OCI-LY7 (cell line): ENCODE measurements around the gene SAC3D1. TPM values are rescaled to one million over a fixed set of nuclear protein-coding genes. Genes with fewer than 3 reads are reported as not detected.

Experiments
- Bru-seq: library from RNA; stranded (reverse); fragments of 400-500 nt; gene quantifications from one replicate; lab custom pipeline; 2021; lab: Mats Ljungman, UMichigan
- BruChase-seq, 2 experiments: library from RNA; stranded (reverse); fragments of 400-500 nt; gene quantifications; one replicate each; lab custom pipeline; 2021; lab: Mats Ljungman, UMichigan
- BruUV-seq: library from RNA; stranded (reverse); fragments of 400-500 nt; replicated peaks from 2 replicates; lab custom pipeline; 2021; lab: Mats Ljungman, UMichigan
- CTCF ChIA-PET: fragments of 300-600 bp; sonication (Branson Sonifier 250); formaldehyde crosslinking; loops from one replicate; lab custom pipeline; 2022; ENCODE audit warnings: antibody characterized with exemption; ENCODE audit not compliant: unreplicated experiment; lab: Charles Lee
- POLR2A ChIA-PET: fragments of 300-600 bp; sonication (Branson Sonifier 250); formaldehyde crosslinking; loops from one replicate; lab custom pipeline; 2022; ENCODE audit warnings: antibody characterized with exemption; lab: Charles Lee
- DNase-seq: peaks from one replicate; pipeline ENCODE4 v3.0.0-alpha.2; 2015; ENCODE audit warnings: low spot score
- H2AFZ ChIP-seq: fragments of 200-600 bp; sonication (generic), shearing (Covaris generic); 2 replicates; pipeline ENCODE4 v1.6.1; 2014; ENCODE audit warnings: mild to moderate bottlenecking, antibody characterized with exemption, low read length, moderate library complexity
- H3K27ac ChIP-seq: fragments of 200-600 bp; sonication (generic); 2 replicates; pipeline ENCODE4 v1.5.1; 2014; ENCODE audit warnings: mixed run types, low read depth, mild to moderate bottlenecking, moderate library complexity, low read length, inconsistent platforms; ENCODE audit not compliant: poor library complexity, severe bottlenecking
- H3K36me3 ChIP-seq: fragments of 200-600 bp; sonication (generic); 2 replicates; pipeline ENCODE4 v1.6.1; 2014; ENCODE audit warnings: mild to moderate bottlenecking, antibody characterized with exemption, low read length, moderate library complexity, mixed read lengths; ENCODE audit not compliant: insufficient read depth
- H3K4me1 ChIP-seq: fragments of 200-600 bp; sonication (generic); 2 replicates; pipeline ENCODE4 v1.5.1; 2014; ENCODE audit warnings: mild to moderate bottlenecking, low read length; ENCODE audit not compliant: insufficient read depth, poor library complexity, severe bottlenecking
- H3K4me2 ChIP-seq: fragments of 200-600 bp; sonication (generic); 2 replicates; pipeline ENCODE4 v1.6.1; 2014; ENCODE audit warnings: mild to moderate bottlenecking, low read length
- H3K4me3 ChIP-seq: fragments of 200-600 bp; sonication (generic); 2 replicates; pipeline ENCODE4 v1.5.1; 2014; ENCODE audit warnings: mild to moderate bottlenecking, low read depth, low read length; ENCODE audit not compliant: poor library complexity, severe bottlenecking
- H3K79me2 ChIP-seq: fragments of 200-600 bp; sonication (generic); 2 replicates; pipeline ENCODE4 v1.6.1; 2016; ENCODE audit warnings: low read depth, mild to moderate bottlenecking, low read length, moderate library complexity, mixed read lengths; ENCODE audit not compliant: insufficient read depth
- H3K9me2 ChIP-seq: fragments of 200-600 bp; sonication (generic); 2 replicates; pipeline ENCODE4 v1.6.1; 2016; ENCODE audit warnings: mild to moderate bottlenecking, low read length, mixed read lengths; ENCODE audit not compliant: insufficient read depth
- H3K9me3 ChIP-seq: fragments of 200-600 bp; sonication (generic); 2 replicates; pipeline ENCODE4 v1.6.1; 2014; ENCODE audit warnings: mild to moderate bottlenecking, mixed run types, low read length, mixed read lengths
- H4K20me1 ChIP-seq: fragments of 200-600 bp; sonication (generic); 2 replicates; pipeline ENCODE4 v1.6.1; 2014; ENCODE audit warnings: mild to moderate bottlenecking, antibody characterized with exemption, low read length, moderate library complexity, mixed read lengths; ENCODE audit not compliant: insufficient read depth
- CTCF ChIP-seq: fragments of 200-600 bp; sonication (generic); conservative IDR thresholded peaks from 2 replicates; pipeline ENCODE4 v1.5.1; 2014; ENCODE audit warnings: mild to moderate bottlenecking, antibody characterized with exemption, low read length, moderate library complexity, mixed read lengths
- EZH2phosphoT487 ChIP-seq: fragments of 200-600 bp; sonication (generic); IDR thresholded peaks from 2 replicates; pipeline ENCODE4 v1.6.1; 2018; ENCODE audit warnings: low read depth, borderline replicate concordance, mild to moderate bottlenecking, mixed run types, antibody characterized with exemption, low read length, moderate library complexity, mixed read lengths
- intact Hi-C: fragments of 100-400 bp; cut with micrococcal nuclease; formaldehyde crosslinking; loops from one replicate; pipeline ENCODE4 v1.10.0; 2022; ENCODE audit not compliant: unreplicated experiment
- long read RNA-seq: library from polyadenylated mRNA; stranded (forward); transcript quantifications from one replicate; pipeline ENCODE4 v2.0.0, GENCODE V29; 2022
- total RNA-seq, 2 experiments: library from RNA; depleted of rRNA in 1 of 2; stranded (reverse); fragments of >200 nt in 1 of 2; shearing (Covaris generic) in 1 of 2; gene quantifications; 2 replicates each; pipeline ENCODE4 v1.2.3, GENCODE V29; 2014 to 2022

The SAC3D1 gene
- total RNA-seq (2014; rRNA removed; shearing (Covaris generic)) (23.3 and 28.2 TPM in 2 replicates), total RNA-seq (2022) (32.5 and 32.7 TPM in 2 replicates), Bru-seq, nascent RNA (percentile 56 among the genes with signal in this experiment), BruChase-seq, experiment 1, labeled RNA remaining after a 6-hour chase (percentile 54 among the genes with signal in this experiment), BruChase-seq, experiment 2, labeled RNA remaining after a 2-hour chase (percentile 66 among the genes with signal in this experiment)
- long read RNA-seq, transcript SAC3D1-203 (3 exons, 1,366 nt) = minor isoform, 6 of 83 reads
- long read RNA-seq, transcript SAC3D1-201 (2 exons, 1,566 nt) = major isoform, 51 of 83 reads
- long read RNA-seq, partial matches to known transcripts = 1 of 83 reads
- long read RNA-seq, other reads (novel, unspliced or antisense) = 19 of 83 reads

GRCh38 chr11:65040847-65041622, at the start of gene SAC3D1:
Gene SAC3D1, plus strand, starts transcription at chr11:65041210. Its CDS starts 83 bp downstream, at chr11:65041293.
- Histone ChIP-seq H3K9me3 (no peaks in the 10 kb centered on the region), H4K20me1 (no peaks in the 10 kb centered on the region), H3K4me3 (peak within 1 kb of the TSS; percentile 76), H3K27ac (peak within 1 kb of the TSS; percentile 84), H2AFZ (peak within 1 kb of the TSS; percentile 90), H3K4me2 (peak within 1 kb of the TSS; percentile 91), H3K4me1 (peaks cover 36% of the 10 kb centered on the region), H3K36me3 (peaks cover 44% of the 10 kb centered on the region), H3K79me2 (peaks cover 23% of the 10 kb centered on the region; the same call in 1 of the 2 replicates), H3K9me2 (no peaks in the 10 kb centered on the region)
- no TSS peak for BruUV-seq
- TF ChIP-seq EZH2phosphoT487 (no peak), CTCF (no peak)
- DNase-seq = peak; percentile 94
- ChIA-PET CTCF (no interaction called here), POLR2A (interaction anchor here (0.5 to 1.4 kb wide), 3 partner anchors 11 to 13 kb away, joined by 3 to 6 read pairs (median 4); no protein-coding TSS in a partner anchor)
- intact Hi-C loops = loop anchor here (1.0 to 2.0 kb wide), 4 partner anchors 14 to 55 kb away; partner anchors contain the start of genes ARL2, CDCA5, SNX15 and VPS51

- Histone ChIP-seq H3K27ac (no peak overlapping the region), H3K4me2 (no peak overlapping the region), H3K79me2 (no peaks in the 10 kb centered on the region), H4K20me1 (no peaks in the 10 kb centered on the region), H3K36me3 (no peaks in the 10 kb centered on the region), H3K9me2 (no peaks in the 10 kb centered on the region), H3K4me3 (no peak overlapping the region), H3K4me1 (peaks cover 55% of the 10 kb centered on the region), H2AFZ (no peak overlapping the region), H3K9me3 (no peaks in the 10 kb centered on the region)
- no peak for DNase-seq
- POLR2A ChIA-PET = no interaction called here
- CTCF ChIA-PET = no interaction called here
- intact Hi-C loops = no loop called here
- no TSS peak for BruUV-seq
- TF ChIP-seq CTCF (no peak), EZH2phosphoT487 (no peak)
These were observed 46.7 kb upstream of the SAC3D1 start for GRCh38 chr11:64994318-64994717.
